Vagina (tissue), 2 donors: ENCODE measurements around the gene CD52.

ENCODE experiments used
- CTCF ChIP-seq, 3 experiments: fragments of 450-650 bp in 2 of 3; fragments of 200-600 bp in 1 of 3; sonication (generic) in 1 of 3; IDR thresholded peaks; one replicate each; pipeline ENCODE4 v1.5.1; 2017 to 2019; ENCODE audit warnings: antibody characterized with exemption in 3 of 3, mild to moderate bottlenecking in 2 of 3, moderate library complexity in 2 of 3
- POLR2A ChIP-seq, 2 donors: fragments of 450-650 bp; IDR thresholded peaks; one replicate each; pipeline ENCODE4 v1.6.1; 2017; ENCODE audit warnings: antibody characterized with exemption in 2 of 2, mild to moderate bottlenecking in 2 of 2, moderate library complexity in 2 of 2
- POLR2AphosphoS5 ChIP-seq, 2 donors: sonication (generic); formaldehyde crosslinking; IDR thresholded peaks; one replicate each; pipeline ENCODE4 v1.9.0; 2017; ENCODE audit warnings: antibody characterized with exemption in 2 of 2, mild to moderate bottlenecking in 2 of 2, low read depth in 1 of 2; ENCODE audit not compliant: insufficient read depth in 1 of 2

- TF ChIP-seq CTCF (IDR thresholded peaks at IDR 0.05) (peak; percentile 77 to 90 (median 80)), POLR2AphosphoS5 (IDR thresholded peaks at IDR 0.05; ENCODE audit: insufficient read depth in 1 of 2, low read depth in 1 of 2) (peak in 1 of 2 donors; percentile 42), POLR2A (IDR thresholded peaks at IDR 0.05) (no peak)
Measured at GRCh38 chr1:26321315-26322041, 3.7 kb downstream of the CD52 start.
